Sigmoid colon (tissue), 7 donors: ENCODE results near the gene MACROD2. TPM values are rescaled to one million over a fixed set of nuclear protein-coding genes. Genes with fewer than 3 reads are reported as not detected.

Experiments used
- DNase-seq: peaks from one replicate; pipeline ENCODE4 v3.0.0-alpha.2; 2019
- H3K27ac ChIP-seq, 4 donors: fragments of 200-600 bp; sonication (generic); one replicate each; pipeline ENCODE4 v1.5.1; 2016 to 2019; ENCODE audit warnings: mild to moderate bottlenecking in 1 of 4
- H3K27me3 ChIP-seq, 3 donors: fragments of 200-600 bp; sonication (generic); one replicate each; pipeline ENCODE4 v1.5.1; 2019; ENCODE audit warnings: mild to moderate bottlenecking in 1 of 3
- H3K36me3 ChIP-seq, 4 donors: fragments of 200-600 bp; sonication (generic); one replicate each; pipeline ENCODE4 v1.5.1; 2016 to 2019
- H3K4me1 ChIP-seq, 4 donors: fragments of 200-600 bp; sonication (generic); one replicate each; pipeline ENCODE4 v1.5.1; 2017 to 2019
- H3K4me3 ChIP-seq, 4 donors: fragments of 200-600 bp; sonication (generic); one replicate each; pipeline ENCODE4 v1.5.1; 2017 to 2019; ENCODE audit warnings: mild to moderate bottlenecking in 2 of 4, moderate library complexity in 1 of 4
- H3K9me3 ChIP-seq, 4 donors: fragments of 200-600 bp in 3 of 4; sonication (generic) in 3 of 4; one replicate each; pipeline versions ENCODE4 v1.5.1 to v1.6.1; 2013 to 2019
- CTCF ChIP-seq, 4 experiments: fragments of 450-650 bp in 3 of 4; fragments of 200-600 bp in 1 of 4; IDR thresholded peaks; one replicate each; pipeline ENCODE4 v1.5.1; 2016 to 2019; ENCODE audit warnings: antibody characterized with exemption in 4 of 4, mild to moderate bottlenecking in 3 of 4, moderate library complexity in 2 of 4
- EP300 ChIP-seq, 4 donors: sonication (generic); formaldehyde crosslinking; IDR thresholded peaks; one replicate each; pipeline ENCODE4 v1.6.1; 2017; ENCODE audit warnings: antibody characterized with exemption in 4 of 4
- POLR2A ChIP-seq, 2 donors: fragments of 450-650 bp; IDR thresholded peaks; one replicate each; pipeline ENCODE4 v1.6.1; 2016; ENCODE audit warnings: antibody characterized with exemption in 2 of 2, mild to moderate bottlenecking in 2 of 2, moderate library complexity in 2 of 2
- POLR2AphosphoS5 ChIP-seq, 4 donors: sonication (generic); formaldehyde crosslinking; IDR thresholded peaks; one replicate each; pipeline ENCODE4 v1.6.1; 2017; ENCODE audit warnings: antibody characterized with exemption in 4 of 4
- WGBS, 2 donors: extraction: QIAGEN DNeasy Blood & Tissue Kit; methylation state at CpG; one replicate each; pipeline ENCODE4 v1.1.7; 2013; 5-methylcytosine and 5-hydroxymethylcytosine counted together
- intact Hi-C: fragments of 100-400 bp; cut with DNase I; formaldehyde crosslinking; loops from one replicate; pipeline ENCODE4 v1.15.1; 2023
- polyA plus RNA-seq, 3 donors: library from polyadenylated mRNA; stranded (reverse); fragments of 200-250 nt; gene quantifications; one replicate each; pipeline ENCODE4 v1.2.3, GENCODE V29; 2013
- total RNA-seq, 4 donors: library from RNA; depleted of rRNA; stranded (reverse); fragments of >200 nt; gene quantifications; one replicate each; pipeline ENCODE4 v1.1.0, GENCODE V29; 2016
- donor health status: healthy with polysubstance abuse.
- donor health status: Bipolar disorder and iron deficiency.
- donor health status: healthy.

The MACROD2 gene
- total and polyA plus RNA-seq, 7 donors: 1.2 to 22.4 (median 5.8) TPM

- WGBS, 2 donors: 85 to 90% methylated on average over 3 of the region's 3 CpGs
- no peaks in the 10 kb centered on the region for H3K4me1 ChIP-seq
- intact Hi-C loops: no loop called here
Measured at GRCh38 chr20:14413835-14414234, 418.5 kb downstream of the MACROD2 start.

GRCh38 chr20:14414560-14414959 is 419.2 kb downstream of the MACROD2 start:
- Histone ChIP-seq H3K4me3 (no peak overlapping the region), H3K36me3 (no peaks in the 10 kb centered on the region), H3K27ac (no peak overlapping the region), H3K9me3 (no peaks in the 10 kb centered on the region), H3K4me1 (no peaks in the 10 kb centered on the region), H3K27me3 (no peaks in the 10 kb centered on the region)
- 70 to 81% methylated on average over 2 of the region's 2 CpGs for WGBS, 2 donors
- TF ChIP-seq EP300 (IDR thresholded peaks at IDR 0.05): no peak
- TF ChIP-seq POLR2A (IDR thresholded peaks at IDR 0.05): no peak
- TF ChIP-seq CTCF (IDR thresholded peaks at IDR 0.05): no peak
- TF ChIP-seq POLR2AphosphoS5 (IDR thresholded peaks at IDR 0.05): no peak
- intact Hi-C loops: no loop called here
- DNase-seq: no peak

More at GRCh38 chr20:14413835-14414234, 418.5 kb downstream of the MACROD2 start:
- H3K27ac ChIP-seq: no peak overlapping the region
- no peaks in the 10 kb centered on the region for H3K9me3 ChIP-seq
- H3K4me3 ChIP-seq: no peak overlapping the region
- no peaks in the 10 kb centered on the region for H3K36me3 ChIP-seq
- no peaks in the 10 kb centered on the region for H3K27me3 ChIP-seq
- TF ChIP-seq EP300 (IDR thresholded peaks at IDR 0.05) (no peak), POLR2A (IDR thresholded peaks at IDR 0.05) (no peak), CTCF (IDR thresholded peaks at IDR 0.05) (no peak), POLR2AphosphoS5 (IDR thresholded peaks at IDR 0.05) (no peak)
- no peak for DNase-seq

GRCh38 chr20:14415467-14415866 is 420.2 kb downstream of the MACROD2 start:
- intact Hi-C loops: no loop called here
- Histone ChIP-seq H3K4me1 (no peaks in the 10 kb centered on the region), H3K27ac (no peak overlapping the region), H3K4me3 (no peak overlapping the region), H3K9me3 (no peaks in the 10 kb centered on the region), H3K27me3 (no peaks in the 10 kb centered on the region), H3K36me3 (no peaks in the 10 kb centered on the region)
- no peak for DNase-seq
- 6 to 37% methylated on average over 3 of the region's 3 CpGs for WGBS, 2 donors
- no peak for TF ChIP-seq CTCF (IDR thresholded peaks at IDR 0.05)
- no peak for TF ChIP-seq POLR2A (IDR thresholded peaks at IDR 0.05)
- no peak for TF ChIP-seq POLR2AphosphoS5 (IDR thresholded peaks at IDR 0.05)
- no peak for TF ChIP-seq EP300 (IDR thresholded peaks at IDR 0.05)

- H3K9me3 ChIP-seq: no peaks in the 10 kb centered on the region
- no peak overlapping the region for H3K27ac ChIP-seq
- DNase-seq: no peak
- intact Hi-C loops: no loop called here
- no peaks in the 10 kb centered on the region for H3K4me1 ChIP-seq
- no peaks in the 10 kb centered on the region for H3K27me3 ChIP-seq
- 77 to 87% methylated on average over 2 of the region's 2 CpGs for WGBS, 2 donors
- no peak overlapping the region for H3K4me3 ChIP-seq
- H3K36me3 ChIP-seq: no peaks in the 10 kb centered on the region
- no peak for TF ChIP-seq CTCF (IDR thresholded peaks at IDR 0.05)
- TF ChIP-seq POLR2AphosphoS5 (IDR thresholded peaks at IDR 0.05): no peak
- no peak for TF ChIP-seq POLR2A (IDR thresholded peaks at IDR 0.05)
- TF ChIP-seq EP300 (IDR thresholded peaks at IDR 0.05): no peak
Measured at GRCh38 chr20:14418376-14418775, 423.1 kb downstream of the MACROD2 start.

- WGBS, 2 donors: 41 to 71% methylated on average over 4 of the region's 4 CpGs
- DNase-seq: no peak
- Histone ChIP-seq H3K36me3 (no peaks in the 10 kb centered on the region), H3K27me3 (no peaks in the 10 kb centered on the region), H3K4me3 (no peak overlapping the region), H3K9me3 (no peaks in the 10 kb centered on the region), H3K4me1 (no peaks in the 10 kb centered on the region), H3K27ac (no peak overlapping the region)
- TF ChIP-seq POLR2AphosphoS5 (IDR thresholded peaks at IDR 0.05): no peak
- TF ChIP-seq POLR2A (IDR thresholded peaks at IDR 0.05): no peak
- TF ChIP-seq EP300 (IDR thresholded peaks at IDR 0.05): no peak
- intact Hi-C loops: no loop called here
Measured at GRCh38 chr20:14422892-14423291, 427.6 kb downstream of the MACROD2 start.
